SK-N-SH treated with all-trans-retinoic acid at 6 μM for 48 hours (cell line): ENCODE data around the gene RAB5A.

ENCODE experiments used
- ATAC-seq: fragments of 200-7000 bp; cut with Tn5 transposase; 3 replicates; pipeline ENCODE4 v1.9.1; 2020; ENCODE audit warnings: mild to moderate bottlenecking, moderate library complexity
- ARNTL ChIP-seq: fragments of 450-650 bp; formaldehyde crosslinking; IDR thresholded peaks from 2 replicates; pipeline ENCODE4 v1.5.0; 2020; ENCODE audit warnings: low read depth, mild to moderate bottlenecking, moderate library complexity, borderline replicate concordance
- BACH2 ChIP-seq: fragments of 250-450 bp; sonication (Bioruptor Pico); IDR thresholded peaks from 2 replicates; pipeline ENCODE4 v1.9.0; 2021; ENCODE audit warnings: mild to moderate bottlenecking, borderline replicate concordance
- CSDC2 ChIP-seq: fragments of 250-450 bp; sonication (Bioruptor Pico); IDR thresholded peaks from 2 replicates; pipeline ENCODE4 v1.5.0; 2020; ENCODE audit warnings: mild to moderate bottlenecking, moderate library complexity
- CSRNP3 ChIP-seq: fragments of 250-450 bp; sonication (Bioruptor Pico); IDR thresholded peaks from 2 replicates; pipeline ENCODE4 v1.5.1; 2021; ENCODE audit warnings: mild to moderate bottlenecking, moderate library complexity
- ESRRG ChIP-seq: fragments of 250-450 bp; sonication (Bioruptor Pico); IDR thresholded peaks from 2 replicates; pipeline ENCODE4 v1.6.1; 2021; ENCODE audit warnings: mild to moderate bottlenecking
- GLIS3 ChIP-seq: fragments of 250-450 bp; sonication (Bioruptor Pico); IDR thresholded peaks from 2 replicates; pipeline ENCODE4 v1.5.0; 2020; ENCODE audit warnings: mild to moderate bottlenecking, moderate library complexity
- ISL1 ChIP-seq: fragments of 250-450 bp; sonication (Bioruptor Pico); IDR thresholded peaks from 2 replicates; pipeline ENCODE4 v2.1.2; 2022; ENCODE audit warnings: mild to moderate bottlenecking, moderate library complexity
- OSR1 ChIP-seq: fragments of 250-450 bp; sonication (Bioruptor Pico); IDR thresholded peaks from 2 replicates; pipeline ENCODE4 v1.8.0; 2022; ENCODE audit warnings: moderate library complexity, mild to moderate bottlenecking, inconsistent platforms
- PATZ1 ChIP-seq: fragments of 250-450 bp; sonication (Bioruptor Pico); IDR thresholded peaks from 2 replicates; pipeline ENCODE4 v1.8.0; 2020; ENCODE audit warnings: mild to moderate bottlenecking, moderate library complexity, borderline replicate concordance
- POU6F1 ChIP-seq: fragments of 250-450 bp; sonication (Bioruptor Pico); IDR thresholded peaks from 2 replicates; pipeline ENCODE4 v1.8.0; 2021; ENCODE audit warnings: low read depth, mild to moderate bottlenecking, moderate library complexity, borderline replicate concordance
- PPARA ChIP-seq: fragments of 250-450 bp; sonication (Bioruptor Pico); IDR thresholded peaks from 2 replicates; pipeline ENCODE4 v1.5.0; 2020; ENCODE audit warnings: mild to moderate bottlenecking, borderline replicate concordance
- RARB ChIP-seq: fragments of 250-450 bp; sonication (Bioruptor Pico); IDR thresholded peaks from 2 replicates; pipeline ENCODE4 v1.8.0; 2021; ENCODE audit warnings: mild to moderate bottlenecking, moderate library complexity
- SNAI2 ChIP-seq: fragments of 250-450 bp; sonication (Bioruptor Pico); IDR thresholded peaks from 2 replicates; pipeline ENCODE4 v1.5.0; 2020; ENCODE audit warnings: mild to moderate bottlenecking, moderate library complexity
- TCF4 ChIP-seq: fragments of 250-450 bp; sonication (Bioruptor Pico); IDR thresholded peaks from 2 replicates; pipeline ENCODE4 v1.8.0; 2021; ENCODE audit warnings: mild to moderate bottlenecking, moderate library complexity, borderline replicate concordance
- TOX ChIP-seq: fragments of 250-450 bp; sonication (Bioruptor Pico); IDR thresholded peaks from 2 replicates; pipeline ENCODE4 v1.8.0; 2021; ENCODE audit warnings: mild to moderate bottlenecking, moderate library complexity, borderline replicate concordance
- TSHZ2 ChIP-seq: fragments of 250-450 bp; sonication (Bioruptor Pico); IDR thresholded peaks from 2 replicates; pipeline ENCODE4 v1.5.0; 2020; ENCODE audit warnings: mild to moderate bottlenecking, moderate library complexity
- ZC3H10 ChIP-seq: fragments of 250-450 bp; sonication (Bioruptor Pico); IDR thresholded peaks from 2 replicates; pipeline ENCODE4 v1.5.1; 2021; ENCODE audit warnings: mild to moderate bottlenecking, moderate library complexity
- ZFP3 ChIP-seq: fragments of 250-450 bp; sonication (Bioruptor Pico); IDR thresholded peaks from 2 replicates; pipeline ENCODE4 v1.5.0; 2020; ENCODE audit warnings: mild to moderate bottlenecking, moderate library complexity
- ZFP30 ChIP-seq: fragments of 450-650 bp; formaldehyde crosslinking; IDR thresholded peaks from 2 replicates; pipeline ENCODE4 v1.5.0; 2022; ENCODE audit warnings: mild to moderate bottlenecking, moderate library complexity
- ZNF565 ChIP-seq: fragments of 450-650 bp; formaldehyde crosslinking; conservative IDR thresholded peaks from 2 replicates; pipeline ENCODE4 v1.5.0; 2020; ENCODE audit warnings: low read depth, mild to moderate bottlenecking, moderate library complexity
- ZNF70 ChIP-seq: fragments of 450-650 bp; formaldehyde crosslinking; IDR thresholded peaks from 2 replicates; pipeline ENCODE4 v1.5.0; 2020; ENCODE audit warnings: mild to moderate bottlenecking, moderate library complexity

Gene RAB5A

GRCh38 chr3:20001932-20002331, 55.0 kb downstream of the RAB5A start:
- no peak for ATAC-seq
- no peak for TF ChIP-seq GLIS3 (CRISPR knock-in tag)
- TF ChIP-seq ZFP30, result no peak
- no peak for TF ChIP-seq TCF4 (CRISPR knock-in tag)
- TF ChIP-seq TOX (CRISPR knock-in tag), result no peak
- TF ChIP-seq ZFP3, result no peak
- no peak for TF ChIP-seq BACH2 (CRISPR knock-in tag)
- no peak for TF ChIP-seq SNAI2 (CRISPR knock-in tag)
- no peak for TF ChIP-seq ESRRG (CRISPR knock-in tag)
- TF ChIP-seq CSRNP3 (CRISPR knock-in tag), result no peak
- no peak for TF ChIP-seq RARB (CRISPR knock-in tag)
- no peak for TF ChIP-seq CSDC2 (CRISPR knock-in tag)
- no peak for TF ChIP-seq ZNF565
- TF ChIP-seq, all 23 proteins: peak for 0

GRCh38 chr3:20007960-20008359, 61.1 kb downstream of the RAB5A start:
- TF ChIP-seq TCF4 (CRISPR knock-in tag) (no peak), ZC3H10 (no peak), ESRRG (CRISPR knock-in tag) (no peak), TOX (CRISPR knock-in tag) (no peak), TSHZ2 (CRISPR knock-in tag) (no peak), PPARA (CRISPR knock-in tag) (no peak), ZFP3 (no peak), RARB (CRISPR knock-in tag) (no peak), ZNF565 (no peak), BACH2 (CRISPR knock-in tag) (no peak), GLIS3 (CRISPR knock-in tag) (no peak), ISL1 (CRISPR knock-in tag) (no peak), PATZ1 (CRISPR knock-in tag) (no peak), ARNTL (CRISPR knock-in tag) (no peak), OSR1 (CRISPR knock-in tag) (no peak), ZNF70 (no peak), ZFP30 (no peak), POU6F1 (no peak)
- ATAC-seq, result no peak

GRCh38 chr3:20008646-20009045, 61.7 kb downstream of the RAB5A start:
- ATAC-seq, result no peak
- TF ChIP-seq POU6F1 (no peak), TCF4 (CRISPR knock-in tag) (no peak), PATZ1 (CRISPR knock-in tag) (no peak), ZNF70 (no peak), ARNTL (CRISPR knock-in tag) (no peak), CSDC2 (CRISPR knock-in tag) (no peak), OSR1 (CRISPR knock-in tag) (no peak), ZNF565 (no peak)
